K562 (cell line): ENCODE measurements around the gene CRY2. TPM values are rescaled to one million over a fixed set of nuclear protein-coding genes. Genes with fewer than 3 reads are reported as not detected.

ENCODE experiments used
- ATAC-seq: fragments of 200-7000 bp; cut with Tn5 transposase; 3 replicates; pipeline ENCODE4 v1.9.1; 2020; ENCODE audit warnings: moderate library complexity
- BruUV-seq: library from RNA; stranded (reverse); fragments of 400-500 nt; replicated peaks from 2 replicates; lab custom pipeline; 2021; lab: Mats Ljungman, UMichigan
- CTCF ChIA-PET: fragments of 300-600 bp; formaldehyde crosslinking; extraction: SDS; loops from one replicate; lab custom pipeline; 2021; ENCODE audit warnings: low intra/inter-chr PET ratio; lab: Yijun Ruan, JAX
- POLR2A ChIA-PET: fragments of 300-600, 350-650 bp; sonication (Branson Sonifier 250); formaldehyde crosslinking; extraction: SDS; loops from one replicate; lab custom pipeline; 2021; ENCODE audit warnings: antibody characterized with exemption, inconsistent platforms; lab: Yijun Ruan, JAX
- DNase-seq, 4 experiments: peaks; one replicate each; pipeline versions ENCODE4 v3.0.0 to v3.0.0-alpha.2; 2011 to 2018; ENCODE audit warnings: low spot score in 3 of 4, mixed read lengths in 3 of 4; ENCODE audit errors: extremely low read depth in 1 of 4
- FAIRE-seq: peaks from 2 replicates; lab custom pipeline; 2011; peaks lifted over from hg19 to GRCh38; lab: Jason Lieb, UNC
- H2AFZ ChIP-seq: 2 replicates; pipeline ENCODE4 v1.6.0; 2011; ENCODE audit warnings: low read depth, low read length, control low read depth, inconsistent platforms
- H3K27ac ChIP-seq: fragments of 200-600 bp; 3 replicates; pipeline ENCODE4 v1.8.0; 2011; ENCODE audit warnings: low read depth, mild to moderate bottlenecking, control low read depth, inconsistent platforms, low read length, moderate library complexity, mixed read lengths; ENCODE audit errors: extremely low read depth
- H3K27me3 ChIP-seq, 2 experiments: fragments of 300-600 bp in 1 of 2; 2 replicates in 1 of 2; 3 replicates in 1 of 2; pipeline versions ENCODE4 v1.6.0 to v1.8.0; 2011; ENCODE audit warnings: inconsistent platforms in 2 of 2, low read length in 2 of 2, mild to moderate bottlenecking in 1 of 2, mixed read lengths in 1 of 2, moderate library complexity in 1 of 2; ENCODE audit not compliant: control insufficient read depth in 2 of 2, insufficient read depth in 2 of 2
- H3K36me3 ChIP-seq: fragments of 300-600 bp; 3 replicates; pipeline ENCODE4 v1.8.0; 2011; ENCODE audit warnings: mild to moderate bottlenecking, low read length, inconsistent platforms; ENCODE audit not compliant: control insufficient read depth, insufficient read depth
- H3K4me1 ChIP-seq, 2 experiments: fragments of 200-600 bp in 1 of 2; replicated peaks in 1 of 2; 2 replicates in 1 of 2; 3 replicates in 1 of 2; pipeline versions ENCODE4 v1.5.1 to v1.8.0; 2011; ENCODE audit warnings: inconsistent platforms in 2 of 2, low read length in 2 of 2, mild to moderate bottlenecking in 1 of 2, mixed read lengths in 1 of 2, moderate library complexity in 1 of 2; ENCODE audit not compliant: control insufficient read depth in 2 of 2, insufficient read depth in 2 of 2
- H3K4me2 ChIP-seq: 2 replicates; pipeline ENCODE4 v1.6.1; 2011; ENCODE audit warnings: low read length, control low read depth, inconsistent platforms, mixed read lengths; ENCODE audit not compliant: insufficient read depth
- H3K4me3 ChIP-seq: fragments of 200-600 bp; sonication (generic), shearing (Covaris generic); 2 replicates; pipeline ENCODE4 v1.5.1; 2016; ENCODE audit warnings: control low read depth, inconsistent platforms
- H3K79me2 ChIP-seq: fragments of 200-600 bp; 3 replicates; pipeline ENCODE4 v1.8.0; 2011; ENCODE audit warnings: low read length, inconsistent platforms; ENCODE audit not compliant: control insufficient read depth, insufficient read depth
- H3K9ac ChIP-seq, 2 experiments: 2 replicates each; pipeline versions ENCODE4 v1.6.0 to v1.6.1; 2011; ENCODE audit warnings: low read depth in 2 of 2, low read length in 2 of 2, control low read depth in 1 of 2, inconsistent platforms in 1 of 2, mild to moderate bottlenecking in 1 of 2, mixed read lengths in 1 of 2; ENCODE audit not compliant: insufficient read depth in 1 of 2
- H3K9me1 ChIP-seq: one replicate; pipeline ENCODE4 v1.6.0; 2011; ENCODE audit warnings: inconsistent platforms, mild to moderate bottlenecking, low read length, moderate library complexity; ENCODE audit not compliant: control insufficient read depth, insufficient read depth
- H3K9me3 ChIP-seq: replicated peaks from 2 replicates; pipeline ENCODE4 v1.5.1; 2011; ENCODE audit warnings: low read depth, low read length, inconsistent platforms; ENCODE audit not compliant: control insufficient read depth, insufficient read depth
- H4K20me1 ChIP-seq: replicated peaks from 2 replicates; pipeline ENCODE4 v1.6.1; 2011; ENCODE audit warnings: low read length, inconsistent platforms, mixed read lengths; ENCODE audit not compliant: control insufficient read depth, insufficient read depth
- ASH1L ChIP-seq: fragments of 450-650 bp; IDR thresholded peaks from 2 replicates; pipeline ENCODE4 v1.6.1; 2018; ENCODE audit warnings: borderline replicate concordance, mild to moderate bottlenecking, low read depth; ENCODE audit not compliant: partially characterized antibody
- BCOR ChIP-seq: fragments of 450-650 bp; IDR thresholded peaks from 2 replicates; pipeline ENCODE4 v1.6.1; 2016
- CUX1 ChIP-seq: fragments of 200-800 bp; sonication (Bioruptor generic); IDR thresholded peaks from 2 replicates; pipeline ENCODE4 v1.6.1; 2016; ENCODE audit warnings: missing genetic modification characterization, missing compliant biosample characterization
- ILK ChIP-seq: fragments of 450-650 bp; IDR thresholded peaks from 2 replicates; pipeline ENCODE4 v1.6.1; 2016; ENCODE audit warnings: missing genetic modification characterization, low read depth, mild to moderate bottlenecking, missing compliant biosample characterization, moderate library complexity, borderline replicate concordance
- TEAD4 ChIP-seq, 2 experiments: sonication (generic) in 1 of 2; formaldehyde crosslinking in 1 of 2; IDR thresholded peaks; 2 replicates each; pipeline versions ENCODE4 v1.6.1 to v1.8.0; 2012 to 2022; ENCODE audit warnings: borderline replicate concordance in 1 of 2, inconsistent platforms in 1 of 2, low read length in 1 of 2, mild to moderate bottlenecking in 1 of 2, missing genetic modification reagents in 1 of 2
- TSC22D4 ChIP-seq: fragments of 450-650 bp; IDR thresholded peaks from 2 replicates; pipeline ENCODE4 v1.6.1; 2016; ENCODE audit warnings: missing genetic modification characterization, missing biosample characterization, control low read depth
- ZNF197 ChIP-seq: fragments of 200-800 bp; sonication (Bioruptor generic); IDR thresholded peaks from 2 replicates; pipeline ENCODE4 v1.6.1; 2016; ENCODE audit warnings: low read depth, missing genetic modification characterization, missing compliant biosample characterization
- ZNF263 ChIP-seq: sonication (generic); formaldehyde crosslinking; IDR thresholded peaks from 2 replicates; pipeline ENCODE4 v1.8.0; 2022; ENCODE audit warnings: mild to moderate bottlenecking, missing genetic modification reagents, borderline replicate concordance
- ZNF41 ChIP-seq: fragments of 250-450 bp; sonication (Bioruptor Pico); conservative IDR thresholded peaks from 2 replicates; pipeline ENCODE4 v1.4.0; 2020; ENCODE audit warnings: mild to moderate bottlenecking
- ZNF76 ChIP-seq: fragments of 250-450 bp; sonication (Bioruptor Pico); IDR thresholded peaks from 2 replicates; pipeline ENCODE4 v1.4.0; 2020; ENCODE audit warnings: mild to moderate bottlenecking, moderate library complexity, borderline replicate concordance
- WGBS: fragments of 100-300 bp; shearing (Covaris generic); methylation state at CpG from one replicate; pipeline ENCODE4 v1.1.6; 2016; ENCODE audit warnings: low coverage, mixed read lengths; ENCODE audit not compliant: insufficient coverage; ENCODE audit errors: missing lambda C conversion rate; 5-methylcytosine and 5-hydroxymethylcytosine counted together
- in situ Hi-C: fragments of 300-500 bp; cut with MboI; formaldehyde crosslinking; loops from 4 replicates; pipeline ENCODE4 v1.15.0; 2018; ENCODE audit warnings: inconsistent platforms, mixed read lengths
- intact Hi-C: fragments of 100-400 bp; cut with micrococcal nuclease; formaldehyde crosslinking; loops from 2 replicates; pipeline ENCODE4 v1.14.2; 2022
- polyA plus RNA-seq, 8 experiments: library from polyadenylated mRNA; depleted of rRNA in 4 of 8; stranded (reverse) in 5 of 8; unstranded in 3 of 8; fragments of >200 nt; fragmentation: Nextera tagmentation in 2 of 8; fragmentation: Illumina TruSeq in 1 of 8; extraction: Ambion mirVana in 2 of 8; extraction: Trizol in 1 of 8; gene quantifications; 2 replicates each; pipeline versions ENCODE4 v1.2.1 to v1.2.3, GENCODE V29; 2011 to 2014; ENCODE audit warnings: inconsistent platforms in 1 of 8, missing spikeins in 1 of 8
- total RNA-seq, 7 experiments: library from RNA; depleted of rRNA in 6 of 7; stranded (reverse); fragments of >200 nt in 6 of 7; fragmentation: Illumina TruSeq in 2 of 7; extraction: Trizol in 2 of 7; gene quantifications; 2 replicates each; pipeline versions ENCODE4 v1.2.1 to v1.2.3, GENCODE V29; 2011 to 2021; ENCODE audit warnings: low replicate concordance in 1 of 7

CRY2 gene
- total and polyA plus RNA-seq, 9 of the 15 experiments (the other 6 are each of a cell fraction or from before 2014, with no cell fraction given), result 2.3 to 23.9 (median 14.8) TPM

DNA sequence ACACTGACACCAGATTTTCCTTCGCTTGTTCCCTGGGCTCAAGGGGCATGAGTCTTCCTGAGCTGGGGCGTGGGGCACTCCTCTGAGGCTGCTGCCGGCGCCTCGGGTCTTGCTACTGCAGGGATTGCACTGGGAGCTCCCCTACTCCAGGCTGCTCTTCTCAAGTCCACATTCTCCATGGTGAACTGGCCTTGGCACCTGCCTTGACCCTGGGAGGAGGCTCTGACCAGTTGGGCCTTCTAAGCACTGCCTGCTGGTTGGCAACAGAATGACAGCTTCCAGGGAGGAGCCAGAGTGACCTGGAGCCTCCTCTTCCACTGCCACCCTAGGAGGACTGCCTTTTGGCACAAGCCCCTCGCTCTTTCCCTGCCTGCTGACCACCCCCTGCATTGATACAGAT, 50.3 kb downstream of the CRY2 start:
- Histone ChIP-seq H2AFZ (no peak overlapping the region), H3K79me2 (no peaks in the 10 kb centered on the region), H3K9me1 (no peaks in the 10 kb centered on the region), H3K27ac (no peak overlapping the region), H3K9ac (no peak overlapping the region), H3K4me1 (peaks cover 6 to 47% of the 10 kb centered on the region in 2 experiments; a peak in 4 of 5 replicates), H3K4me2 (no peak overlapping the region), H3K4me3 (no peak overlapping the region), H3K9me3 (no peaks in the 10 kb centered on the region), H3K36me3 (no peaks in the 10 kb centered on the region), H3K27me3 (no peaks in the 10 kb centered on the region; a peak in 1 of 5 replicates), H4K20me1 (0 out of 2 replicates have a peak, but pooled peaks cover 6% of the 10 kb centered on the region)
- ChIA-PET POLR2A (interaction anchor here (0.5 to 2.1 kb wide), 5 partner anchors 8 to 98 kb away, joined by 3 to 5 read pairs (median 3); partner anchors contain the start of gene PEX16), CTCF (no interaction called here)
- intact Hi-C loops (no loop called here), in situ Hi-C loops (no loop called here)
- ATAC-seq (no peak), FAIRE-seq (no peak), DNase-seq (no peak)
- TF ChIP-seq ASH1L (no peak), ZNF263 (no peak), ZNF41 (CRISPR knock-in tag) (no peak), BCOR (no peak), ZNF197 (no peak), ZNF76 (CRISPR knock-in tag) (no peak), TEAD4 (IDR thresholded peaks at IDR 0.05; ENCODE audit: low read length) (no peak), TEAD4 (CRISPR knock-in tag; IDR thresholded peaks at IDR 0.05; ENCODE audit: borderline replicate concordance) (no peak), CUX1 (CRISPR knock-in tag) (no peak), ILK (tag) (no peak), TSC22D4 (tag) (no peak)
- no TSS peak for BruUV-seq
- WGBS, result 28% methylated on average over 6 of the region's 6 CpGs
